ENCODE data around the gene LAMB4.

Gene LAMB4

DNA sequence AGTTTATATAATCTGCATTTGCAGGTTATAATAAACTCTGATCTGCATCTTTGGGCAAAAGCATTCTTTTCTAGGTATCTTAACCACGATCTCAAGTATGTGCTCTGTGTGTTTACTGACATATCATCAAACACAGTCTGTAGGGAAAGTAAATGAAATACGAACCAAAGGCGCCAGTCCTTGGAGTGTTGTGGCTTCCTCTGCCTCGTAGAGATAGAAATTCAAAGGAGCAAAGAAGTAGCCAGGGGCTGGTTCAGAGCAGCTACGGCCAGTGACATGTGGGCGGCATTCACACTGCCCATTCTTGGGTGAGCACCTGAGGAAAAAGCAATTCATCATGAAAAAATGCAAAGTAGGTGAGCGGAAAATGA, 38.7 kb downstream of the LAMB4 start:
- no peaks in the 10 kb centered on the region for H3K36me3 ChIP-seq (ENCODE audit: control insufficient read depth, insufficient read depth, low read length)
- TF ChIP-seq, protein P1, sequence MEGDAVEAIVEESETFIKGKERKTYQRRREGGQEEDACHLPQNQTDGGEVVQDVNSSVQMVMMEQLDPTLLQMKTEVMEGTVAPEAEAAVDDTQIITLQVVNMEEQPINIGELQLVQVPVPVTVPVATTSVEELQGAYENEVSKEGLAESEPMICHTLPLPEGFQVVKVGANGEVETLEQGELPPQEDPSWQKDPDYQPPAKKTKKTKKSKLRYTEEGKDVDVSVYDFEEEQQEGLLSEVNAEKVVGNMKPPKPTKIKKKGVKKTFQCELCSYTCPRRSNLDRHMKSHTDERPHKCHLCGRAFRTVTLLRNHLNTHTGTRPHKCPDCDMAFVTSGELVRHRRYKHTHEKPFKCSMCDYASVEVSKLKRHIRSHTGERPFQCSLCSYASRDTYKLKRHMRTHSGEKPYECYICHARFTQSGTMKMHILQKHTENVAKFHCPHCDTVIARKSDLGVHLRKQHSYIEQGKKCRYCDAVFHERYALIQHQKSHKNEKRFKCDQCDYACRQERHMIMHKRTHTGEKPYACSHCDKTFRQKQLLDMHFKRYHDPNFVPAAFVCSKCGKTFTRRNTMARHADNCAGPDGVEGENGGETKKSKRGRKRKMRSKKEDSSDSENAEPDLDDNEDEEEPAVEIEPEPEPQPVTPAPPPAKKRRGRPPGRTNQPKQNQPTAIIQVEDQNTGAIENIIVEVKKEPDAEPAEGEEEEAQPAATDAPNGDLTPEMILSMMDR (IDR thresholded peaks at IDR 0.05; ENCODE audit: insufficient read depth, low read length, poor library complexity, severe bottlenecking): no peak
- no peak overlapping the region for H3K4me3 ChIP-seq (replicated peaks; ENCODE audit: low read depth, low read length)
- no peak for DNase-seq (ENCODE audit: extremely low read depth, insufficient read length)
- no peaks in the 10 kb centered on the region for H3K27me3 ChIP-seq (replicated peaks; ENCODE audit: control insufficient read depth, insufficient read depth, low read length)

DNA sequence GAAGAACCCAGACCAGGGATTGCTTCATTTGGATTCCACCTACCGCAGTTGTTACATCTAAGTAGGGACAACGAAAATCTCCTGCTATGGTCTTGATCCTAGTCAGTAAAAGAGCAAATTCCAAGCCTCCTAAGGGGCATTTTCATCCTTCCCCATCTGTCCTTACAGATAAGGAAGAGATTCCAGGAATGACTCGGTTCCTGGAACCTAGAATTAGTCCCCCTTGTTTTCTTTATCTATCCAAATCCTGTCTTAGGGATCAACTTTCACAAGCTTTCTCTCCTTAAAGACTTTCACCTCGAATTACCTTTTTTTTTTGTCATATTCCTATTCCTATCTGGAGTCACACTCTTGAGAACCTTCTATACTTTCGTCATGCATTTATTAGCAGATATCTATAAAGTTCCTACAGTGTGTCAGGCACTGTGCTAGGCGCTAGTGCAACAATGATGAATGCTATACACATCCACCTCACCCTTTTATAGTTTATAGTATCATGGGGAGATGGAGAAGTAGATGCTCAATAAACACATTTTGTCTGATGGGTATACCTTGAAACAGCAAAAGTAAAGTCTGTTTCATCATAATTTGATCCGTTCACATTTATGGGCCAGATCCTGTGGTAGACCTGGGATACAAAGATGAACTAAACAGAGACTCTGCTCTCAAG, 39.2 kb downstream of the LAMB4 start:
- H3K36me3 ChIP-seq (ENCODE audit: control insufficient read depth, insufficient read depth, low read length): no peaks in the 10 kb centered on the region
- no peak for DNase-seq (ENCODE audit: extremely low read depth, insufficient read length)
- no peak overlapping the region for H3K4me3 ChIP-seq (replicated peaks; ENCODE audit: low read depth, low read length)
- H3K27me3 ChIP-seq (replicated peaks; ENCODE audit: control insufficient read depth, insufficient read depth, low read length): no peaks in the 10 kb centered on the region; the same call in 1 of the 2 replicates
- TF ChIP-seq, protein P1 (IDR thresholded peaks at IDR 0.05; ENCODE audit: insufficient read depth, low read length, poor library complexity, severe bottlenecking): no peak

DNA sequence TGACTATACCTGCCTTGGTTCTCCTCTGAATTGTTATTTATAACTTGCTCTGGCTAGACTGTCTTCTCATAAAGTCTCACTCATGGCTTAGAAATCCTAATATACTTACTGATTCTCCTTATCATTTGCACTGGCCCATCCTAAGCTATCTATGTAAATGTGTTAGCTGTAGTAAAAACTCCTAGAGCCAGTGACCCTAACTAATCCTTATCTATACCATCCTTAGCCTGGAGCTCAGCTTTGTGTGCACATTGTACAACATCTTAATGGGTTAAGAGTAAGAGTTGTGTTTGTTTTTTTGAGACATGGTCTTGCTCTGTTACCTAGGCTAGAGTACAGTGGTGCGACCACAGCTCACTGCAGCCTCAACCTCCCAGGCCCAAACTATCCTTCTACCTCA, 40.8 kb downstream of the LAMB4 start:
- no peak for DNase-seq (ENCODE audit: extremely low read depth, insufficient read length)
- H3K27me3 ChIP-seq (replicated peaks; ENCODE audit: control insufficient read depth, insufficient read depth, low read length): no peaks in the 10 kb centered on the region; the same call in 1 of the 2 replicates
- H3K36me3 ChIP-seq (ENCODE audit: control insufficient read depth, insufficient read depth, low read length): no peaks in the 10 kb centered on the region
- no peak overlapping the region for H3K4me3 ChIP-seq (replicated peaks; ENCODE audit: low read depth, low read length)
- TF ChIP-seq, protein P1 (IDR thresholded peaks at IDR 0.05; ENCODE audit: insufficient read depth, low read length, poor library complexity, severe bottlenecking): no peak

DNA sequence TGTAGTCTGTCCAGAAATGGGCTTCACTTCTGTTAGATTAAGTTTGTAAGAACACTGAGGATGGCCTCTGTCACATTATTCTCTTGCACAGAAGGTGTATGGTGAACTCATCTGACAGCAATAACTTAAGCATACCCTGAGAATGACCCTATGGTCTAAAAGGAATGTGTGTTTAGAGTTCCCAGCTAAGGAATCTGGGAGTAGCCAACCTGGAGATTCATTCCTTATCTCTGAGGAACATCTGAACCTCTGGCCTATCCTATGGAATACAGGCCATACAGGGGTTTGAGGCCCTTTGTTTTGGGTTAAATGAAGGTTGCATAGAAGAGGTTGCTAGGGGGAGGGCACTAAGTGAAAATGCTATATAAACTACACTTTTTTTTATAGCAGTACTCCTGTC, 41.4 kb downstream of the LAMB4 start:
- TF ChIP-seq, protein P1 (IDR thresholded peaks at IDR 0.05; ENCODE audit: insufficient read depth, low read length, poor library complexity, severe bottlenecking): no peak
- Histone ChIP-seq H3K36me3 (ENCODE audit: control insufficient read depth, insufficient read depth, low read length) (no peaks in the 10 kb centered on the region), H3K27me3 (replicated peaks; ENCODE audit: control insufficient read depth, insufficient read depth, low read length) (no peaks in the 10 kb centered on the region; the same call in 1 of the 2 replicates), H3K4me3 (replicated peaks; ENCODE audit: low read depth, low read length) (no peak overlapping the region)
- DNase-seq (ENCODE audit: extremely low read depth, insufficient read length): no peak

DNA sequence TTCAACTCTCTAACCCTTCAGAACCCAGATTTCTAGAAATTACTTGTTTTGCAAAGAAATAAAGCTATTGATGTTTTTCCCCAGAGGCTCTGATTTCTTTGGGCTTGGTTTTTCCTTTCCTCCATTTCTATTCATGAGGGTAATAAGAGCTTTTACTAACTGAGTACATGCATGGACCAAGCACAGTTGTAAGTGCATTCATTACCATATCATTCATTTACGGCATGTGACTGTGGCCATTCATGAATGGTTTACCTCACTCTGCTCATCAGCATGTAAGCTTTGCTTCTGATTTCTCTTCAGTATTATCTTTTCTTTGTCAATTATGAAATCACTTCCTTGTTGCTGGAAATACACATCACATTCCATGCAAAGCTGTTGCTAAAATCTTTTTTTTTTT, 42.4 kb downstream of the LAMB4 start:
- DNase-seq (ENCODE audit: extremely low read depth, insufficient read length): no peak
- no peaks in the 10 kb centered on the region for H3K36me3 ChIP-seq (ENCODE audit: control insufficient read depth, insufficient read depth, low read length)
- H3K27me3 ChIP-seq (replicated peaks; ENCODE audit: control insufficient read depth, insufficient read depth, low read length): no peaks in the 10 kb centered on the region; the same call in 1 of the 2 replicates
- no peak overlapping the region for H3K4me3 ChIP-seq (replicated peaks; ENCODE audit: low read depth, low read length)
- TF ChIP-seq, protein P1 (IDR thresholded peaks at IDR 0.05; ENCODE audit: insufficient read depth, low read length, poor library complexity, severe bottlenecking): no peak

DNA sequence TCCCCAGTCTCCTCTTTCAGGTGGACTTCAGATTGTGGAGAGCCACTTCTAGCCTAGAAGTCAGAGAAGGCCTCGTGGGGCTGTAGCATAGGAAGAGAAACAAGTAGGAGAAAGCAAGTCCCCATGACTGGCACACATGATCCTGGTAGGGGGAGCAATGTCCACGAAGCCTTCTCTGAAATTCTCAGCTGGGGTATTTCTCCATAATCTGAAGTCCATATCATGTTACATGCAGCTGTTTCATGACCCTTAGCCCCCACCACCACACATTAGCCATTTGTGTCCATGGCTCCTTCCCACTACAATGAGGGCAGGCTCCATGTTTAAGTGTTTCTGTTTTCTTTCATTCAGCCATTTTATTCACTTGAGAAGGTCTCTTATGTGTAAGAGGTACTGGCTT, 43.2 kb downstream of the LAMB4 start:
- H3K36me3 ChIP-seq (ENCODE audit: control insufficient read depth, insufficient read depth, low read length): no peaks in the 10 kb centered on the region
- no peak for DNase-seq (ENCODE audit: extremely low read depth, insufficient read length)
- no peak overlapping the region for H3K4me3 ChIP-seq (replicated peaks; ENCODE audit: low read depth, low read length)
- H3K27me3 ChIP-seq (replicated peaks; ENCODE audit: control insufficient read depth, insufficient read depth, low read length): no peaks in the 10 kb centered on the region; the same call in 1 of the 2 replicates
- TF ChIP-seq, protein P1 (IDR thresholded peaks at IDR 0.05; ENCODE audit: insufficient read depth, low read length, poor library complexity, severe bottlenecking): no peak

All from GM06990 (cell line).